Measurements from ENCODE around the gene DTNBP1.

DTNBP1 gene

GRCh38 chr6:15596186-15596896 is 66.5 kb downstream of the DTNBP1 start:
- TF ChIP-seq, protein P1, sequence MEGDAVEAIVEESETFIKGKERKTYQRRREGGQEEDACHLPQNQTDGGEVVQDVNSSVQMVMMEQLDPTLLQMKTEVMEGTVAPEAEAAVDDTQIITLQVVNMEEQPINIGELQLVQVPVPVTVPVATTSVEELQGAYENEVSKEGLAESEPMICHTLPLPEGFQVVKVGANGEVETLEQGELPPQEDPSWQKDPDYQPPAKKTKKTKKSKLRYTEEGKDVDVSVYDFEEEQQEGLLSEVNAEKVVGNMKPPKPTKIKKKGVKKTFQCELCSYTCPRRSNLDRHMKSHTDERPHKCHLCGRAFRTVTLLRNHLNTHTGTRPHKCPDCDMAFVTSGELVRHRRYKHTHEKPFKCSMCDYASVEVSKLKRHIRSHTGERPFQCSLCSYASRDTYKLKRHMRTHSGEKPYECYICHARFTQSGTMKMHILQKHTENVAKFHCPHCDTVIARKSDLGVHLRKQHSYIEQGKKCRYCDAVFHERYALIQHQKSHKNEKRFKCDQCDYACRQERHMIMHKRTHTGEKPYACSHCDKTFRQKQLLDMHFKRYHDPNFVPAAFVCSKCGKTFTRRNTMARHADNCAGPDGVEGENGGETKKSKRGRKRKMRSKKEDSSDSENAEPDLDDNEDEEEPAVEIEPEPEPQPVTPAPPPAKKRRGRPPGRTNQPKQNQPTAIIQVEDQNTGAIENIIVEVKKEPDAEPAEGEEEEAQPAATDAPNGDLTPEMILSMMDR (IDR thresholded peaks at IDR 0.05; ENCODE audit: extremely low read depth, insufficient read depth, missing control alignments) = no peak
- no peak for DNase-seq (ENCODE audit: low spot score)
- in situ Hi-C loops (cut with MboI; ENCODE audit: low pct_unique_long_range_greater_than_20kb, low sequenced_read_pairs, unreplicated experiment) = no loop called here

DNA sequence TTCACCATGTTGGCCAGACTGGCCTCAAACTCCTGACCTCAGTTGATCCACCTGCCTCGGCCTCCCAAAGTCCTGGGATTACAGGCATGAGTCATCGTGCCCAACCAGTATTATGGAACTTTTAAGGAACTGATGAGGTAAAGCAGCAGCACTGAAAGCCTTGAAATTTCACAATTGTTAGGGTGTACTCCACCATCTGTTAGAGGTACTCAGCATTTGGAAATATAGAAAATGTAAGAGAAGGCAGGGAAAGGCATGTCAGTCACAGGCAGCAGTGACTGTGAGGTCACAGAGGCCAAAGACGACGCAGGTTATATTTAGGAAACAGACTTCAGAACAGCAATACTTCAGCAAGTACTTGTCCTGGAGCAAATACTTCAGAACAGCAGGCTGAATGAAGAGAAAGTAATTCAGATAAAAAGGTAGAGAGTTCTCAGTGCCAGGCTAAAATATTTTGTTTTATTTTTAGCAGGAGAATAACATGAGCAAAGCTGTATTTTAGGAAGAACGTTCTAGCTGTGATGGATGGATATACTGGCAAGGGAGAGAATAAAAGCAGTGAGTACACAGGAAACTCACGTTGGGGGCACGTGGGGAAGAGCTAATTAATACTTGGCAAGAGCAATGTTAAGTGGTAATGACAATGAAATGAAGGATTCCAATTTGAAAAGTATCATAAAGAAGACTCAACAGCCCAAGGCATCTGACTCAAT is 67.2 kb downstream of the DTNBP1 start:
- in situ Hi-C loops (cut with MboI; ENCODE audit: low pct_unique_long_range_greater_than_20kb, low sequenced_read_pairs, unreplicated experiment) = no loop called here
- no peak for DNase-seq (ENCODE audit: low spot score)
- TF ChIP-seq, protein P1 (IDR thresholded peaks at IDR 0.05; ENCODE audit: extremely low read depth, insufficient read depth, missing control alignments) = no peak

- TF ChIP-seq, protein P1 (IDR thresholded peaks at IDR 0.05; ENCODE audit: extremely low read depth, insufficient read depth, missing control alignments) = no peak
- in situ Hi-C loops (cut with MboI; ENCODE audit: low pct_unique_long_range_greater_than_20kb, low sequenced_read_pairs, unreplicated experiment) = no loop called here
- DNase-seq (ENCODE audit: low spot score) = no peak
Observed at GRCh38 chr6:15594512-15595259, 68.1 kb downstream of the DTNBP1 start.

DNA sequence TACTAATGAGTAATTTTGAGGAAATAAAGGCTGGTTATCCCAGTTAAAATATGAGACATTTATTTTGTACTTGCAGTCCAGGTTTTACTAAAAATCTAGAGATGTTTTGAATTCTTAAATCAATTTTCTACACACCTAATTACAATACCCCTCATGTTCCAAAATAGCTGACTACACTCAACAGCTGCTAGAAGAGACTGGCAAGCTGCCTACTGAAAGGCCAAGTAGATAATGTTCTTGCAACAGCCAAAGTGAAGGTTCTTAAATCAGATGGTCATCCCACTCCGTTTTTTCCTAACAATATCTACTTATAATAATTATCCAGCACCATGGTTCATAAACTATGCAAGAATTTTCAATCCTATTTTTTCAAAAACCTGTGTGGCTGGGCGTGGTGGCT is 69.0 kb downstream of the DTNBP1 start:
- TF ChIP-seq, protein P1 (IDR thresholded peaks at IDR 0.05; ENCODE audit: extremely low read depth, insufficient read depth, missing control alignments) = no peak
- in situ Hi-C loops (cut with MboI; ENCODE audit: low pct_unique_long_range_greater_than_20kb, low sequenced_read_pairs, unreplicated experiment) = no loop called here
- no peak for DNase-seq (ENCODE audit: low spot score)

DNA sequence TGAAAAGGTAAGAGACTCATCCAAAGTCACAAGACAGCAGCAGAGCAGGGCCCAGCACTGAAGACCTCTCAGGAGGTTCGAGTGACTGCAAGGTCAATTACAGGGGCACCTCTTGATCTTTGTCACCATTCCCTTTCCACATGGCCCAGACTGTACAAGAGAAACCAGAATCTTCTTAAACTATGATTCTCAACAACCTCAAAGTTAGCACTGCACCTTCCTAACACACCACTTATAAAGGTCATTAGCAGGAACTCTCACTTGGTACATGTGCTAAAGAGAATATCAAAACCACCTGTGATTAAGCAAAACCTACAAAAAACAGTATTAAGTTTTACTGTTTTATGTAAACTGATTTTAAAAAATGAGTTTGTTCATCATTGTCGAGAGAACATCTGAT is 70.2 kb downstream of the DTNBP1 start:
- in situ Hi-C loops (cut with MboI; ENCODE audit: low pct_unique_long_range_greater_than_20kb, low sequenced_read_pairs, unreplicated experiment) = no loop called here
- TF ChIP-seq, protein P1 (IDR thresholded peaks at IDR 0.05; ENCODE audit: extremely low read depth, insufficient read depth, missing control alignments) = no peak

DNA sequence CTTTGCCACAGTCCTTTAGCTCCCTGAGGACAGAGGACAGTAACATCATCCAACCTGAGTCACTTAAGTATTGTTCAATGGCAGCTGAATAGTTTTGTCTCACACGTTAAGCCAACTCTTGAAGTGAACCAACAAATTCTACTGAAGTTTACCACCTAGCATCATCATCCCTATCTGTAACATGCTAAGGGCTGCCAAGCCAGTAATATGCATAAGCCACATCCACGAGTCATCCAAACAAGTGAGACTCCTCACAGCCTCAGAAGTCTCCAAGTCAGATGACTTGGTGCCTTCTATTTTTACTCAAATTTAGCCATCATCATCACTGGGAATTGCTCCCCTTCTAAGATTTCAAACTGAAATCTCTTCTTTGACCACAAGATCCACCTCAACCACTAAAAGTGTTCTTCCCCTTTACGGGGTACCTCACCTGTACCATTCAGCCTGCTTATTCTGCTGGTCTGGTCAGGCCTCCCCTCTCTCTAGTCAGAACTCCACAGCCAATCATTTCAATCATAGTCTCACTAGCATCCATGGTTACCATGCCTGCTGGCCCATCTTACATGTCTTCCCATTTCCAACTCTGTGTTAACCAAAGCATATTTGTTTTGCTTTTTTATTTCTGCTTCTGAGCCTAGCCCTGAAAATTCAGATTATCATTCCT is 73.7 kb downstream of the DTNBP1 start:
- TF ChIP-seq, protein P1 (IDR thresholded peaks at IDR 0.05; ENCODE audit: extremely low read depth, insufficient read depth, missing control alignments) = no peak
- in situ Hi-C loops (cut with MboI; ENCODE audit: low pct_unique_long_range_greater_than_20kb, low sequenced_read_pairs, unreplicated experiment) = no loop called here
- DNase-seq (ENCODE audit: low spot score) = no peak

More for the DNA sequence above, 70.2 kb downstream of the DTNBP1 start:
- DNase-seq (ENCODE audit: low spot score) = no peak

Data from GM13977 (cell line).